Measurements from ENCODE around the gene NMBR.

DNA sequence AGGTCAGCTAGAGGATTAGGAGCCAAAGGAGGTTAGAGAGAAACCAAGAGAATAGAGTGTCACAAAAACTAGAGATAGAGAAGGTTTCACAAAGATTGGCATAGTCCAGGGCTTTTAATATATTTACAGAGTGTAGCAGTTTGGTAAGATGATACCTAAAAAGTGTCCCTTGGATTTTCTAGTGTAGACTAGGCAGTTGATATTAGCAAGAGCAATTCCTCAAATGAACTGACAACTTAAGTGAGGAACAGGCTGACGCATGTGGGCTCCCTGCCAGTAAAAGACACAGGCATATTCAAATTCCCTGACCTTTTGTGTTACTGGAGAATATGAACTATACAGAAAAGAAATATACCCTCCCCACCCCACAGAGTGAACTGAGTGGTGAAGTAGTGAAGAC lies 40.3 kb upstream of the NMBR start:
- no peak for TF ChIP-seq EZH2 (IDR thresholded peaks at IDR 0.05; ENCODE audit: low read depth)
- no peak for TF ChIP-seq CTCF (conservative IDR thresholded peaks at IDR 0.05)
